ENCODE results near the gene NOD1.
A peak's percentile ranks its signal among the peaks of the same experiment; 100 is the strongest.
"Not testable (repeated sequence)": the region's sequence is repeated elsewhere in the genome, so short reads cannot be mapped to it uniquely, and the experiment has no call there.

Gene NOD1

GRCh38 chr7:30413864-30414263, 64.7 kb downstream of the NOD1 start:
- no peak for DNase-seq

DNA sequence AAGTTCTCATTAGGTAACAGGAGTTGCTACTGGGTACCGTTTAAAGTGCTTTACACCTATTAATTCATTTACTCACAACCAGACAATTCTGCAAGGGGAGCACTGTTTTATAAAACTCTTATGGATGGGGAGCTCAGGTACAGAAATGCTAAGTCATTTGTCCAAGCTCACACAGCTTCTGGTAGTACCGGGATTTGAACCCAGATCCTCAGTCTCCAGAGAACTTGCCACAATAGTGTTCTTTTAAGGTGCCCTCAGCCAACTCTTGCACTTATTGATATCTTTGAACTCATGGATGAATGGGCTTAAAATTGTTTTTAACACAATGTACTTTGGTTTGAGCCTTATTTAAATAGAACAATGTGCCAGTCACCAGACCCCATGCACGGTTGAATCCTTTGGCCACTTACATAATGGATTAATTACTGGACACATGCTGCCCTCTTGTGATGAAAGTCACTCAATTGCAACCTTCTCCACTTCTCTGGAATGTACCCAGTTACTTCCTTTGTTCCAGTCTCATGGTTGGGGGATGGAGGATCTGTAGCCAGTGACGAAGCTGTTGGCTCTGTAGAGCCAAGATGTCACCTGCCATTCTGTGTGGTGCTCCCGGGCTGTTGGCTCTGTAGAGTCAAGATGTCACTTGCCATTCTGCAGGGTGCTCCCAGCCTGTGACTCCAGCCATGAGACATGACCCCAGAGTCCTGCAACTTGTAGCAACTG, 65.6 kb downstream of the NOD1 start:
- peak in 9 of 14 donors; percentile 21 to 48 (median 31) for DNase-seq

DNA sequence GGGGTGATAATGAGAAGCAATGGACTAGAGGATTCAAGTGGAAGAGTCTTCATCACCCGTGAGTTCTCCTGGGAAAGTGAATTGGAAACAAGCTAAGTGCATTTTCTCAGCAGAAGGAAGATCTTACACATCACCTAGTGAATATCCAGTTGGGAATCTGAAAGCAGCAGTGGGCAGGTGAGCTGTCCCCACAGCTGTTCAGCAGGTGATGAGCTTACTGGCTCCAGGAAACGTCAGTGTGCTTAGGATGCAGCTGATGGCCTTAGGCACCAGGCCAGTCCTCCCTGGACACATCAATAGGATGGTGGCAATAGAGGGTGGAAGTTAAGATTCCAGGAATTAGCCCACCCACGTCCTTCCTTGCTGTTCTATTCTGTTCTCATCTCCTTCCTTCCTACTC, 66.7 kb downstream of the NOD1 start:
- no peak for DNase-seq

- DNase-seq = peak in 3 of 14 donors; percentile 17 to 41 (median 21)
Observed at GRCh38 chr7:30411173-30411572, 67.4 kb downstream of the NOD1 start.

GRCh38 chr7:30406664-30407425, 71.7 kb downstream of the NOD1 start:
- DNase-seq = no peak

DNA sequence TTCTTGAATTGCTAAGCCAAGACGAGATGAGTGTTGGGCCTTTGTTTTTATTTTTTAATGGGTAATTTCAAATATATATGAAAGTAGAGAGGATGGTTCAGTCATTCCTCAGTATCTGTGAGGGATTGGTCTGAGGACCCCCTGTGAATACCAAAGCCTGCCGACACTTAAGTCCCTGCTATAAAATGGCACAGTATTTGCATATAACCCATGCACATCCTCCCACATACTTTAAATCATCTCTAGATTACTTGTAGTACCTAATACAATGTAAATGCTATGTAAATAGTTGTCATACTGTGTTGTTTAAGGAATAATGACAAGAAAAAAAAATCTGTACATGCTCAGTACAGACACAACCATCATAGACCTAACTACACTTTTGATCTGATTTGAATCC, 73.4 kb downstream of the NOD1 start:
- DNase-seq = no peak

DNA sequence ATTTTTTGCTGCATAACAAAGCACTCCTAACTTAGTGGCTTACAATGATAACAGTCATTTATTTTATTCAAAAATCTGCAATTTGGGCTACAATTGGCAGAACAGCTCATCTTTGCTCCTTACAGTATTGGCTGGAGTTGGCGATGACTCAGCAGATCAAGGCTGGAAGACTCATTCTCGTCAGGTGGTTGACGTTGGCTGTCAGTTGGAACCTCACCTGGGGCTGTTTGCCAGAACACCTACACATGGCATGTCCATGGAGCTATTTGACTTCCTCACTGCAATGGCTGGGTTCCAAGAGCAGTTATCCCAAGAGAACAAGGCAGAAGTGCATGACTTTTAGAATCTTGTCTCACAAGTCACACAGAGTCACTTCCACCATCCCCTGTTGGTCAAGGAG, 75.1 kb downstream of the NOD1 start:
- no peak for DNase-seq

DNA sequence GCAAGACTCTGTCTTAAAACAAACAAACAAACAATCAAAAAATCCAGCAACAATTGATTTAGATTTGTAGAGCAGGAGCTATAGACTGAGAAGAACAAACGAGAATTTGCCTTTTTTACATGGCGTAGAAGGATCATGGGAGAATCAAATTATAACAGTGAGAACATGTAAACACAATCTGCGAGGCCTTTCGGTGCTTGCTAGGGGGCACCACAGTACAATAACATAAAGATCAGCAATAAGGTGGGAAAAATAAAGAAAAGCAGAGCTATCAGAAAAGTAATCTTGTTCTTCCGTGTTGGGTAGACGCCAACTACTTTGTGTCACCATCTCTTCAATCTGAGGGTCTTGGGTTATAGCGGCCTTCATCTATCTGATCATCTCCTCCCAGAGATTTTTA, 82.2 kb downstream of the NOD1 start:
- peak in 1 of 14 donors; percentile 2 for DNase-seq

- DNase-seq = no peak
Observed at GRCh38 chr7:30395676-30396075, 82.9 kb downstream of the NOD1 start.

DNA sequence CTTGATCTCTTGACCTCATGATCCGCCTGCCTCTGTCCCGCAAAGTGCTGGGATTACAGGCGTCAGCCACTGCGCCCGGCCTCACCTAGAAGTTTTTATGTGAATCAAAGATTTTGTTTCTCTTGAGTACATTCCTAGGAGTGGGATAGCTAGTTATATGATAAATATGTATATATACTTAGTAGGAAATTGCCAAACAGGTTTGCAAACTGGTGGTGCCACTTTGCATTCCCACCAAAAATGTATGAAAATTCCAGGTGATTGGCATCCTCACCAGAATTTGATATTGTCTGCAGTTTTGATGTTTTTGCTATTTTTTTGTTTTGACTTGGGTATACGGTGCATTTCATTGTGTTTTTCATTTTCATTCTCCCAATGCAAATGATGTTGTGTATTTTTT, 86.8 kb downstream of the NOD1 start:
- DNase-seq = no peak

DNA sequence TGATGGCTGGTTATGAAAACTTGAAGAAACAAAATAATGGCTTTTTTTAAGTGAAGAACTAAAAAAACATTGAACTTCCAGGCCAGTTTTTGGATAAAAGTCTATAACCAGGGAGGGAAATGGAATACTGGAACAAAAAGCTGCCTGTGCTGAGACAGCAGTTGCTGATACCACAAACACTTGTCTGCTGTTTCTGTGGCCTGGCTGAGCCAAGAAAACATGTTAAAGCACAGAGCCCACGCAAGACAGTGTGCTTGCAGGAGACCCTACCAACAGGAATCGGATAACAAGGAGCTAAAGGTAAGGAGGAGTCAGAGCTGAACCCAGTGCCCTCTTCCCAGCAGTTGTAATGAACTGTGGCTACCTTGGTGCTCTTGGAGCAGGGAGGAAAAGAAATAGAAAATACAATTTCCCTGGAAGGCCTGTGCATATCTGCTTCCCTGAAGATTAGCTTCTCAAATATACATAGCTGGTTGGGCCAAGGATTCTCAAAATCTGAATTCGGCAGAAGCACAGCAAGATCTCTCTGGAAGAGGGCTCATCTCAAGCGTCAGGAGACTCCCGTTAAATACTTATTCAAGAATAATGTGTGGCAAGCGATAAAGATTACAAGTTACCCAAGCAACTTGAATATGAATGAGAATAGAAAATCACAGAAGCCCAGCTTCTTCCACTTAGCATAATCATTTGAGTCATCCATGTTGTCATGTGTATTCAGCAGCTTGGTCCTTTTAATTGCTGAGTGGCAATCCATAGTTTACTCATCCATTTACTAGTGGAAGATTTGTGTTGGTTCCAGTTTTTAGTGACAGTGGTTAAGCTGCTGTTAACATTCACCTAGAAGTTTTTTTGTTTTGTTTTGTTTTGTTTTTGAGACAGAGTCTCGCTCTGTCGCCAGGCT, 87.6 kb downstream of the NOD1 start:
- DNase-seq = no peak

DNA sequence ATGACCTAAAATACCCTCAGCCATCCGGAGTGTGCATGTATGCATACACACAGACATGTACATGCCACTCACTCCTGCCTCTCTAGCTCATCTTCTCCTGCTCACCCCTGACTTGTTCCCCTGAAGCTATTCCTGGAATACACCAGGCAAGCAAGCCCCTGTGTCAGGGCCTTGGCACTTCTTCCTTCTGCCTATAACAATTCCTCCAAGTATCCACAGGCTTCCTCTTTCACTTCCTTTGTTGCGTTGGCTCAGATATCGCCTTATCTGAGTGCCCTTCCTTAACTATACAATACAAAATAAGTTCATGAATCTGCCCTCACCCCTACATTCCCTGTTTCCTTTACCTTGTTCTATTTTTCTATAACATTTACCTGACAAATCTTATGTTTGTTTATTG, 88.8 kb downstream of the NOD1 start:
- DNase-seq = no peak

- DNase-seq = no peak
Observed at GRCh38 chr7:30382607-30383006, 96.0 kb downstream of the NOD1 start.

DNA sequence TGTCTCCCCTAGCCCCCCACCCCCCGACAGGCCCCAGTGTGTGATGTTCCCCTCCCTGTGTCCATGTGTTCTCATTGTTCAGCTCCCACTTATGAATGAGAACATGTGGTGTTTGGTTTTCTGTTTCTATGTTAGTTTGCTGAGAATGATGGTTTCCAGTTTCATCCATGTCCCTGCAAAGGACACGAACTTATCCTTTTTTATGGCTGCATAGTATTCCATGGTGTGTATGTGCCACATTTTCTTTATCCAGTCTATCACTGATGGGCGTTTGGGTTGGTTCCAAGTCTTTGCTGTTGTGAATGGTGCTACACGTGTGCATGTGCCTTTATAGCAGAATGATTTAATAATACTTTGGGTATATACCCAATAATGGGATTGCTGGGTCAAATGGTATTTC, 97.8 kb downstream of the NOD1 start:
- not testable (repeated sequence) for DNase-seq

- DNase-seq = no peak
Observed at GRCh38 chr7:30380294-30380693, 98.3 kb downstream of the NOD1 start.

DNA sequence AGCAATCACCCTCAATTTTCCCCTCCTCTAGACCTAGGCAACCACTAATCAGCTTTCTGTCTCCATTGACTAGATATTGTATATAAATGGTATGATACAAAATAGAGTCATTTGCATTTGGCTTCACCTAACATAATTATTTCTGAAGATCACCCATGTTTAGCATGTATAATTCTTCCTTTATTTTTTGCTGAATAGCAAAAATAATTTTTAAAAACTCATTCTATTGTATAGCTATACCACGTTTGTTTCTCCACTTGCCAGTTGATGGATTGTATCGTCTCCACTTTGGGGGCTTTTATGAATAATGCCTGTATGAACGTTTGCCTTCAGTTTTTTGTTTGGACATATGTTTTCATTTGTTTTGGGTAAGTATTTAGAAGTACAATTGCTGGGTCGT, 98.8 kb downstream of the NOD1 start:
- no peak for DNase-seq

DNA sequence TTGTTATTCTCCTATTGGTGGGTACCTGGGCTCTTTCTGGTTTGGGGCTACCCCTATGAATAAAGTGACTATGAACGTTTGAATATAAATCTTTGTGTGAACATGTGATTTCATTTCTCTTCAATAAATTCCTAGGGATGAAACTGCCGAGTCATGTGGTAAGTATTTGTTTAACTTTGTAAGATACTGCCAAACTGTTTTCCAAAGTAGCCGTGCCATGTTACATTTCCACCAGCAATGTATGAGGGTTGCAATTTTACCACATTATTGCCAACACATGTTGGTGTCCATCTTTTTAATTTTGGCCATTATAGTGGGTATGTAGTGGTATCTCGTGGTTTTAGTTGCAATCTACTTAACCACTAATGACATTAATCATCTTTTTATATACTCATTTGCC, 99.5 kb downstream of the NOD1 start:
- DNase-seq = no peak

DNA sequence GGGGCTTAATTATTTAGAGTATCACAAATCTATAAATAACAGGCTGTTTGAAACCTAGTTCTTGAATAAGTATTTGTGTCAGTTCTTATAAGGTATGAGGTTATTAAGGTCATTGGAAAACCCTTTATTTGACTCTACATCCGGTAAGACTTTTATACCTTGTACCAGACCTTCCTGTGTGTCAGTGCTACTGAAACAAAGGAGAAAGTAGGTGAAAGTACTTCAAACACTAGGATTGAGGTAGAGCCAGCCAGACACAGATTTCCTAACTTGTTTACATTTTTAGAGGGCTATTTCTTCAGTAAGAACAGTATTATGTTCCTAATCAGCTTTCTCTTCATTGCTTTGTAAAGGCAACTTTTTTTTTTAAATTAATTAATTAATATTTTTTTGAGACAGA, 100.3 kb downstream of the NOD1 start:
- no peak for DNase-seq
